SK-N-SH (cell line): Measurements from ENCODE around the gene APOF. TPM values are rescaled to one million over a fixed set of nuclear protein-coding genes. Genes with fewer than 3 reads are reported as not detected.

Experiments
- CTCF ChIA-PET: fragments of 300-600, 350-600 bp; formaldehyde crosslinking; extraction: SDS; loops from one replicate; lab custom pipeline; 2021; lab: Yijun Ruan, JAX
- POLR2A ChIA-PET: fragments of 350-600 bp; sonication (Branson Sonifier 250); formaldehyde crosslinking; extraction: SDS; loops from one replicate; lab custom pipeline; 2020; ENCODE audit warnings: antibody characterized with exemption, inconsistent platforms; lab: Yijun Ruan, JAX
- DNase-seq: peaks from one replicate; pipeline ENCODE4 v3.0.0; 2012
- H2AFZ ChIP-seq: fragments of 200-600 bp; sonication (generic); 2 replicates; pipeline ENCODE4 v1.8.1; 2016; ENCODE audit warnings: antibody characterized with exemption, mild to moderate bottlenecking, low read depth
- H3F3A ChIP-seq: fragments of 200-600 bp; sonication (generic); replicated peaks from 2 replicates; pipeline ENCODE3; 2016; ENCODE audit warnings: antibody characterized with exemption, mild to moderate bottlenecking; ENCODE audit not compliant: insufficient read depth
- H3K27ac ChIP-seq, 2 experiments: fragments of 200-500 bp in 1 of 2; fragments of 200-600 bp in 1 of 2; sonication (Bioruptor generic) in 1 of 2; sonication (generic), shearing (Covaris generic) in 1 of 2; 2 replicates each; pipeline versions ENCODE4 v1.5.1 to v1.6.1; 2014 to 2016; ENCODE audit warnings: low read depth in 2 of 2, inconsistent platforms in 1 of 2, low read length in 1 of 2, mild to moderate bottlenecking in 1 of 2, mixed read lengths in 1 of 2
- H3K27me3 ChIP-seq: fragments of 200-600 bp; sonication (generic), shearing (Covaris generic); 2 replicates; pipeline ENCODE4 v1.6.1; 2016; ENCODE audit warnings: mixed run types; ENCODE audit not compliant: insufficient read depth
- H3K36me3 ChIP-seq, 2 experiments: fragments of 200-500 bp in 1 of 2; fragments of 200-600 bp in 1 of 2; sonication (Bioruptor generic) in 1 of 2; sonication (generic) in 1 of 2; replicated peaks in 1 of 2; 2 replicates each; pipeline versions ENCODE3 to v1.5.1; 2014 to 2016; ENCODE audit warnings: low read length in 1 of 2, mild to moderate bottlenecking in 1 of 2; ENCODE audit not compliant: insufficient read depth in 2 of 2, control insufficient read depth in 1 of 2
- H3K4me1 ChIP-seq, 2 experiments: fragments of 200-500 bp in 1 of 2; fragments of 200-600 bp in 1 of 2; sonication (Bioruptor generic) in 1 of 2; sonication (generic), shearing (Covaris generic) in 1 of 2; 2 replicates each; pipeline versions ENCODE4 v1.5.1 to v1.6.1; 2014 to 2016; ENCODE audit warnings: low read depth in 1 of 2, low read length in 1 of 2, mixed run types in 1 of 2; ENCODE audit not compliant: insufficient read depth in 2 of 2, control insufficient read depth in 1 of 2
- H3K4me2 ChIP-seq: fragments of 200-600 bp; sonication (generic), shearing (Covaris generic); 2 replicates; pipeline ENCODE4 v1.6.1; 2017; ENCODE audit warnings: mixed run types
- H3K4me3 ChIP-seq, 2 experiments: fragments of 200-500 bp in 1 of 2; fragments of 200-600 bp in 1 of 2; sonication (Bioruptor generic) in 1 of 2; sonication (generic), shearing (Covaris generic) in 1 of 2; 2 replicates each; pipeline versions ENCODE4 v1.5.1 to v1.8.1; 2014 to 2016; ENCODE audit warnings: low read depth in 2 of 2, inconsistent platforms in 1 of 2, low read length in 1 of 2, mild to moderate bottlenecking in 1 of 2, mixed read lengths in 1 of 2, moderate library complexity in 1 of 2
- H3K79me2 ChIP-seq: fragments of 200-600 bp; sonication (generic); 2 replicates; pipeline ENCODE4 v1.8.1; 2017; ENCODE audit warnings: mild to moderate bottlenecking; ENCODE audit not compliant: insufficient read depth
- H3K9ac ChIP-seq: fragments of 200-600 bp; sonication (generic); 2 replicates; pipeline ENCODE4 v1.6.1; 2017; ENCODE audit warnings: mixed run types
- H3K9me2 ChIP-seq: fragments of 200-600 bp; sonication (generic); 2 replicates; pipeline ENCODE4 v1.6.1; 2017; ENCODE audit warnings: mixed run types
- H3K9me3 ChIP-seq: fragments of 200-600 bp; sonication (generic); 2 replicates; pipeline ENCODE4 v1.6.1; 2017; ENCODE audit warnings: mixed run types, mild to moderate bottlenecking, moderate library complexity
- H4K20me1 ChIP-seq: fragments of 200-600 bp; sonication (generic); 2 replicates; pipeline ENCODE4 v1.6.1; 2017; ENCODE audit warnings: mild to moderate bottlenecking, mixed run types; ENCODE audit not compliant: insufficient read depth
- CHD2 ChIP-seq: fragments of 150-350 bp; IDR thresholded peaks from 2 replicates; pipeline ENCODE4 v1.6.1; 2018; ENCODE audit warnings: low read length; ENCODE audit not compliant: partially characterized antibody
- ELF1 ChIP-seq: IDR thresholded peaks from 2 replicates; pipeline ENCODE4 v1.4.0; 2012
- EZH2phosphoT487 ChIP-seq: fragments of 200-600 bp; sonication (generic); IDR thresholded peaks from 2 replicates; pipeline ENCODE4 v1.6.1; 2017; ENCODE audit warnings: low read depth, mixed run types, mild to moderate bottlenecking, antibody characterized with exemption, moderate library complexity, borderline replicate concordance
- FOSL2 ChIP-seq: IDR thresholded peaks from 2 replicates; pipeline ENCODE4 v1.4.0; 2012; ENCODE audit warnings: low read depth, mild to moderate bottlenecking, moderate library complexity, borderline replicate concordance
- FOXJ3 ChIP-seq: sonication (generic); formaldehyde crosslinking; IDR thresholded peaks from 2 replicates; pipeline ENCODE4 v1.5.1; 2020; ENCODE audit warnings: mild to moderate bottlenecking, missing genetic modification reagents
- GABPA ChIP-seq: IDR thresholded peaks from 2 replicates; pipeline ENCODE4 v1.4.0; 2012; ENCODE audit warnings: low read depth, mild to moderate bottlenecking
- GATA2 ChIP-seq: sonication (generic); formaldehyde crosslinking; IDR thresholded peaks from 2 replicates; pipeline ENCODE4 v1.5.0; 2020; ENCODE audit warnings: mild to moderate bottlenecking, missing genetic modification reagents
- IRF3 ChIP-seq: fragments of 150-350 bp; IDR thresholded peaks from 2 replicates; pipeline ENCODE4 v1.6.1; 2016; ENCODE audit warnings: mild to moderate bottlenecking, low read depth, low read length
- JUND ChIP-seq: IDR thresholded peaks from 2 replicates; pipeline ENCODE4 v1.4.0; 2012
- MAX ChIP-seq: IDR thresholded peaks from 2 replicates; pipeline ENCODE4 v1.4.0; 2012; ENCODE audit warnings: low read depth
- MEF2A ChIP-seq: IDR thresholded peaks from 2 replicates; pipeline ENCODE4 v1.4.0; 2012; ENCODE audit warnings: low read depth, borderline replicate concordance
- MXI1 ChIP-seq: IDR thresholded peaks from 2 replicates; pipeline ENCODE4 v1.6.1; 2012; ENCODE audit warnings: mild to moderate bottlenecking, low read depth, low read length, improper control_type of control experiment
- NRF1 ChIP-seq: IDR thresholded peaks from 2 replicates; pipeline ENCODE4 v1.6.1; 2012; ENCODE audit warnings: low read depth, mild to moderate bottlenecking, low read length
- PBX3 ChIP-seq: IDR thresholded peaks from 2 replicates; pipeline ENCODE4; 2012
- POLR2AphosphoS5 ChIP-seq: IDR thresholded peaks from 2 replicates; pipeline ENCODE4 v1.6.1; 2012; ENCODE audit warnings: low read depth, low read length
- RAD21 ChIP-seq: IDR thresholded peaks from 2 replicates; pipeline ENCODE4 v1.6.1; 2012; ENCODE audit warnings: mild to moderate bottlenecking, low read length
- RCOR1 ChIP-seq: fragments of 150-350 bp; IDR thresholded peaks from 2 replicates; pipeline ENCODE4 v1.6.1; 2017; ENCODE audit warnings: antibody characterized with exemption, low read length
- REST ChIP-seq: IDR thresholded peaks from 2 replicates; pipeline ENCODE4 v1.6.1; 2012; ENCODE audit warnings: mild to moderate bottlenecking, low read depth, low read length, moderate library complexity
- RFX5 ChIP-seq: IDR thresholded peaks from 2 replicates; pipeline ENCODE4 v1.6.1; 2012; ENCODE audit warnings: mild to moderate bottlenecking, improper control_type of control experiment, low read length
- RXRA ChIP-seq: IDR thresholded peaks from 2 replicates; pipeline ENCODE4 v1.4.0; 2012; ENCODE audit warnings: low read depth, mild to moderate bottlenecking, borderline replicate concordance
- SIN3A ChIP-seq: IDR thresholded peaks from 2 replicates; pipeline ENCODE4 v1.6.1; 2012; ENCODE audit warnings: low read depth, mild to moderate bottlenecking, low read length, moderate library complexity, borderline replicate concordance
- SMC3 ChIP-seq: IDR thresholded peaks from 2 replicates; pipeline ENCODE4 v1.6.1; 2012; ENCODE audit warnings: low read depth, low read length, improper control_type of control experiment
- TEAD4 ChIP-seq: IDR thresholded peaks from 2 replicates; pipeline ENCODE4 v1.4.0; 2012; ENCODE audit warnings: mild to moderate bottlenecking, borderline replicate concordance; ENCODE audit not compliant: insufficient read depth
- USF1 ChIP-seq: IDR thresholded peaks from 2 replicates; pipeline ENCODE4 v1.4.0; 2012; ENCODE audit warnings: low read depth, borderline replicate concordance
- YY1 ChIP-seq: IDR thresholded peaks from 2 replicates; pipeline ENCODE4 v1.4.0; 2012; ENCODE audit warnings: low read depth, mild to moderate bottlenecking
- WGBS: methylation state at CpG from one replicate; pipeline ENCODE4 v1.1.6; 2017; ENCODE audit warnings: low lambda C conversion rate; 5-methylcytosine and 5-hydroxymethylcytosine counted together
- polyA plus RNA-seq, 3 experiments: library from polyadenylated mRNA; depleted of rRNA; stranded (reverse); fragments of >200 nt; gene quantifications; 2 replicates each; pipeline ENCODE4 v1.2.3, GENCODE V29; 2012

Gene APOF
- polyA plus RNA-seq, 1 of the 3 experiments (the other 2 are of a cell fraction): not detected

- peak; percentile 95 for DNase-seq
- Histone ChIP-seq H3K9me3 (no peaks in the 10 kb centered on the region), H3K79me2 (peaks cover 26% of the 10 kb centered on the region), H3K4me2 (peak within 1 kb of the TSS; percentile 94), H3K27me3 (no peaks in the 10 kb centered on the region), H3K36me3 (peaks cover 14 to 19% of the 10 kb centered on the region in 2 experiments), H3K9ac (peak within 1 kb of the TSS; percentile 93), H3K4me1 (peaks cover 12 to 13% of the 10 kb centered on the region in 2 experiments; a peak in 3 of 4 replicates), H3F3A (peaks cover 20% of the 10 kb centered on the region), H2AFZ (peak within 1 kb of the TSS; percentile 80), H4K20me1 (no peaks in the 10 kb centered on the region), H3K4me3 (peak within 1 kb of the TSS; percentile 83 to 86), H3K27ac (peak within 1 kb of the TSS; percentile 84 to 91), H3K9me2 (no peaks in the 10 kb centered on the region)
- ChIA-PET POLR2A (interaction anchor here (0.6 to 2.8 kb wide), 17 partner anchors 9 to 409 kb away, joined by 3 to 15 read pairs (median 4); partner anchors contain the start of genes ANKRD52, CS, NACA and PAN2), CTCF (interaction anchor here (0.6 to 1.9 kb wide), 14 partner anchors 17 to 172 kb away, joined by 3 to 15 read pairs (median 3); partner anchors contain the start of genes ANKRD52, GLS2, RNF41 and TIMELESS)
- WGBS: 0% methylated on average over 23 of the region's 62 CpGs
- peak; percentile 82 for TF ChIP-seq YY1
- TF ChIP-seq SMC3: peak; percentile 16; the same call in 1 of the 2 replicates
- TF ChIP-seq GABPA: peak; percentile 45; the same call in 1 of the 2 replicates
- TF ChIP-seq RAD21: peak; percentile 55
- no peak for TF ChIP-seq PBX3
- no peak for TF ChIP-seq GATA2 (CRISPR knock-in tag)
- no peak for TF ChIP-seq MEF2A
- no peak for TF ChIP-seq IRF3
- TF ChIP-seq ELF1: 0 out of 2 replicates have a peak, but pooled peaks have one; percentile 25
- peak; percentile 90 for TF ChIP-seq USF1
- TF ChIP-seq EZH2phosphoT487: no peak
- TF ChIP-seq MXI1: peak; percentile 94
- TF ChIP-seq FOXJ3 (CRISPR knock-in tag): no peak
- TF ChIP-seq RFX5: no peak
- no peak for TF ChIP-seq FOSL2
- peak; percentile 78; the same call in 1 of the 2 replicates for TF ChIP-seq SIN3A
- TF ChIP-seq POLR2AphosphoS5: peak; percentile 82
- TF ChIP-seq RXRA: no peak
- peak; percentile 48 for TF ChIP-seq NRF1
- no peak for TF ChIP-seq REST
- TF ChIP-seq CHD2: peak; percentile 99
- TF ChIP-seq JUND: no peak
- no peak for TF ChIP-seq TEAD4
- TF ChIP-seq MAX: peak; percentile 86
- TF ChIP-seq RCOR1: 0 out of 2 replicates have a peak, but pooled peaks have one; percentile 13
These were observed 46.8 kb downstream of the APOF start, which contains the start of gene CNPY2 for GRCh38 chr12:56315622-56316473. TSS of gene CNPY2 (minus strand) at chr12:56315988. CDS start at chr12:56315217, 771 bp downstream.
